Karpas-422 (cell line): ENCODE data around the gene RETN. TPM values are rescaled to one million over a fixed set of nuclear protein-coding genes. Genes with fewer than 3 reads are reported as not detected.

Source experiments
- DNase-seq: peaks from one replicate; pipeline ENCODE4 v3.0.0-alpha.2; 2015
- H2AFZ ChIP-seq: fragments of 200-600 bp; sonication (generic); 2 replicates; pipeline ENCODE4 v1.6.1; 2014; ENCODE audit warnings: antibody characterized with exemption, low read length, mixed read lengths
- H3K27ac ChIP-seq: fragments of 200-600 bp; sonication (generic); 2 replicates; pipeline ENCODE4 v1.5.1; 2014; ENCODE audit warnings: mild to moderate bottlenecking, low read length, moderate library complexity
- H3K27me3 ChIP-seq: fragments of 200-600 bp; sonication (generic); 2 replicates; pipeline ENCODE4 v1.6.1; 2014; ENCODE audit warnings: low read length, mixed read lengths
- H3K36me3 ChIP-seq: fragments of 200-600 bp; sonication (generic); 2 replicates; pipeline ENCODE4 v1.6.1; 2014; ENCODE audit warnings: low read length, mixed read lengths; ENCODE audit not compliant: insufficient read depth
- H3K4me1 ChIP-seq: fragments of 200-600 bp; sonication (generic); 2 replicates; pipeline ENCODE4 v1.6.1; 2014; ENCODE audit warnings: mild to moderate bottlenecking, low read length, mixed read lengths
- H3K4me2 ChIP-seq: fragments of 200-600 bp; sonication (generic); 2 replicates; pipeline ENCODE4 v1.6.1; 2014; ENCODE audit warnings: low read length, low read depth, mild to moderate bottlenecking; ENCODE audit not compliant: poor library complexity, severe bottlenecking
- H3K4me3 ChIP-seq: fragments of 200-600 bp; sonication (generic); 2 replicates; pipeline ENCODE4 v1.5.1; 2014; ENCODE audit warnings: mild to moderate bottlenecking, antibody characterized with exemption, low read length, mixed read lengths
- H3K79me2 ChIP-seq: fragments of 200-600 bp; sonication (generic); 2 replicates; pipeline ENCODE4 v1.6.1; 2014; ENCODE audit warnings: mild to moderate bottlenecking, low read length, mixed read lengths
- H3K9ac ChIP-seq: fragments of 200-600 bp; sonication (generic); 2 replicates; pipeline ENCODE4 v1.6.0; 2014; ENCODE audit warnings: low read length
- H3K9me2 ChIP-seq: fragments of 200-600 bp; sonication (generic), shearing (Covaris generic); replicated peaks from 2 replicates; pipeline ENCODE4 v1.6.0; 2014; ENCODE audit warnings: mild to moderate bottlenecking, low read length, moderate library complexity; ENCODE audit not compliant: insufficient read depth
- H3K9me3 ChIP-seq: fragments of 300-700, 200-600 bp; sonication (generic); 2 replicates; pipeline ENCODE4 v1.6.1; 2014; ENCODE audit warnings: low read length, mixed read lengths
- H4K20me1 ChIP-seq: fragments of 200-600 bp; sonication (generic); 2 replicates; pipeline ENCODE4 v1.6.1; 2014; ENCODE audit warnings: mild to moderate bottlenecking, antibody characterized with exemption, low read length, low read depth; ENCODE audit not compliant: insufficient read depth
- total RNA-seq: library from RNA; depleted of rRNA; stranded (reverse); fragments of >200 nt; shearing (Covaris generic); gene quantifications from 2 replicates; pipeline ENCODE4 v1.2.3, GENCODE V29; 2014; ENCODE audit warnings: low replicate concordance

RETN gene
- total RNA-seq, 1 experiment from 2014 or later, result not detected

DNA sequence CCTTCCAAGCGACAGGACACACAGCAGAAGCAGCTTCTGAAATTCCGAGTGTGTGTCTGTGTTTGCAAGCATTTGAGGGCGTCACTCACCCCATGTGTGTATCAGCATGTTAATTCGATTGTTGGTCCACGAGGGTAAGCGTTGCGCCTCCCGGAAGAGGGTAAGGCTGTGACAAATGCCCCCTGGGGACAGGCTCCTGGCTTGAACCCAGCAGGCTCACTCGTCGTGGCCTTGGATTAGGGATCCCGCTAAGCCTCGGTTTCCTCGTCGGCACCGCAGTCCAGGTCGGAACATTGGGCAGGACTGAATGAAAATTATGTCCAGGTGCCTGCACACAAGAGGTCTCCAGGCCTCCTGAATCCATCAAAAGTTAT is 32.5 kb upstream of the RETN start:
- Histone ChIP-seq H3K9me2 (no peaks in the 10 kb centered on the region), H3K36me3 (no peaks in the 10 kb centered on the region), H3K4me3 (no peak overlapping the region; the same call in 1 of the 2 replicates), H3K4me1 (peaks cover 11% of the 10 kb centered on the region), H3K9me3 (no peaks in the 10 kb centered on the region), H3K9ac (no peak overlapping the region), H3K27me3 (no peaks in the 10 kb centered on the region), H2AFZ (peak overlapping the region; percentile 54; the same call in 1 of the 2 replicates), H4K20me1 (no peaks in the 10 kb centered on the region), H3K4me2 (peak overlapping the region; percentile 36), H3K79me2 (peaks cover 21% of the 10 kb centered on the region), H3K27ac (no peak overlapping the region)
- DNase-seq, result no peak

DNA sequence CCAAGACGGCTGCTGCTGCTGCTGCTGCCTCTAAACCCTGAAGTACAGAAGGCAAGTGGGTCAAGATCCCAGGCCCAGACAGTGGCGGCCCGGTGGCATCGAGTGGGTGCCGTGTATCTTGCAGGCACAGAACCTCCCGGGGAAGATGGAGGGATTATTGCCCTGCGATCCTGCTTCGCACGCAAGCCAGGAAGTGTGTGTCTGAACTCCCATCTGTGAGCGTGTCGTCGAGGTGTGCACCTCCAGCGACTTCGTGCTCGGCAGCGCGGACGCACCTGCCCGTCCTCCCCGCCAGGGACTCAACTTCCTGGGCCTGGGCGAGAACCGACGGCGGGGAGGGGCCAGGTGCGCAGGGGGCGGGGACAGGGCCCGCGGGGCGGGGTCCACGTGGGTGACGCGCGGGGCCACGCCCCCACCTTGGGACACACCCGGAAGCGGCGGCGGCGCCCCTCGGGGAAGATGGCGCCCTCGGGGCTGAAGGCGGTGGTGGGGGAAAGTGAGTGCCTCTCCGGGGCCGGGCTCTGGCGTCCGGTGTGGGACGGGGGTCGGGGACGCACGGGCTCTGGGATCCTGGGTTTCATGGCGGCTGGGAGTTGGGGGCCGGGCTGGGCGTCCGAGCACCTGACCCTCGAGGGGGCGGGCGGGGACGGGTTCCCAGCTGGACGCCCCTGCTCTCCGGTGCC is 32.0 kb upstream of the RETN start, which contains the start of gene STXBP2:
Gene STXBP2, plus strand, starts transcription at position 420 of the 683 bp plus-strand sequence. Its CDS starts 40 bp downstream, at position 460.
- Histone ChIP-seq H4K20me1 (no peaks in the 10 kb centered on the region), H3K4me1 (peaks cover 11% of the 10 kb centered on the region), H3K4me2 (peak within 1 kb of the TSS; percentile 67), H3K9me3 (no peaks in the 10 kb centered on the region), H2AFZ (peak within 1 kb of the TSS; percentile 54; the same call in 1 of the 2 replicates), H3K27ac (peak within 1 kb of the TSS; percentile 5; the same call in 1 of the 2 replicates), H3K27me3 (no peaks in the 10 kb centered on the region), H3K79me2 (peaks cover 20% of the 10 kb centered on the region), H3K36me3 (no peaks in the 10 kb centered on the region), H3K9ac (peak within 1 kb of the TSS; percentile 92), H3K9me2 (no peaks in the 10 kb centered on the region), H3K4me3 (peak within 1 kb of the TSS; percentile 92)
- peak; percentile 94 for DNase-seq

DNA sequence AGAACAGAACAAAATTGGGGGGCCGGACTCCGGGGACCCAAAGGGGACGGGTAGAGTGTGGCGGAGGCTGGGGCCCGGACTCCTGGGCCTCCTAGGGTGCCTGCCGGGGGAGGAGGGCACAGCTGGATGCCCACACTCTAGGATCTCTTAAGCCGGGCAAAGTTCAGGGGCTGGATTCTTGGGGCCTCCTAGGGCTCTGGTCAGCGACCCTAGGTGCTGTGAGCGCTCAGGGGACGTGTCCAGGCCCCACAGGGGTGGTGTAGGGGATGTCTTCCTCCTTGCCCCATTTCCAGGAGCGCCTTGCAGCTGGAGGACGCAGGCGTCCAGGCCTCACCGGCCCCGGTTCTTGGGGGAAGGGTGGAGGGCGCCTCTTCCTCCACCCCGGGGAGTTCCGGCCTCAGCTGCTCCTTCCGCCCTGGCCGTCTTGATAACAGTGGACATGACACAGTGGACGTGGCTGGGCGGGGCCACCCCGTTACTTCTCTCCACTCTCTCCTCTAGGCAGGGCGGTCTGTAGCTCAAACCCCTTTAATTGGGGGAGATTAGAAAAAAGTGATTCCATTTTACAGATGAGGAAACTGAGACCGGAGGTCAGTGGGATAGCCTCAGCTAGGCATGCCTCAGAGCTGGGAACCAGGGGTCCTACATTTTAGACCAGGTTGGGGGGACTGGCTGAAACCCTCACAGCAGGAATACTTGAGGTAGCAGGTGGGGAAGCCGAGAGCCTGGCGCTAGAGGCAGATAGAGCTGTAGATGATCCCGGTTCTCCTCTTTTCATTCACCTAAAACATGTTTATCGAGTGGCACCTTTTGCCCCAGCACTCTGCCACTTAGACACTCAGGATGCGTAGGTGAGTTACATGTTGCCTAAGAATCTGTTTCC is 31.2 kb upstream of the RETN start:
- peak overlapping the region; percentile 92 for H3K9ac ChIP-seq
- no peaks in the 10 kb centered on the region for H3K9me2 ChIP-seq
- peak overlapping the region; percentile 5; the same call in 1 of the 2 replicates for H3K27ac ChIP-seq
- H3K79me2 ChIP-seq, result peaks cover 20% of the 10 kb centered on the region
- H2AFZ ChIP-seq, result peak overlapping the region; percentile 42; the same call in 1 of the 2 replicates
- H3K27me3 ChIP-seq, result no peaks in the 10 kb centered on the region
- peak overlapping the region; percentile 67 for H3K4me2 ChIP-seq
- peak overlapping the region; percentile 92 for H3K4me3 ChIP-seq
- H3K9me3 ChIP-seq, result no peaks in the 10 kb centered on the region
- no peaks in the 10 kb centered on the region for H4K20me1 ChIP-seq
- H3K36me3 ChIP-seq, result no peaks in the 10 kb centered on the region; the same call in 1 of the 2 replicates
- DNase-seq, result peak; percentile 60
- H3K4me1 ChIP-seq, result peaks cover 11% of the 10 kb centered on the region

DNA sequence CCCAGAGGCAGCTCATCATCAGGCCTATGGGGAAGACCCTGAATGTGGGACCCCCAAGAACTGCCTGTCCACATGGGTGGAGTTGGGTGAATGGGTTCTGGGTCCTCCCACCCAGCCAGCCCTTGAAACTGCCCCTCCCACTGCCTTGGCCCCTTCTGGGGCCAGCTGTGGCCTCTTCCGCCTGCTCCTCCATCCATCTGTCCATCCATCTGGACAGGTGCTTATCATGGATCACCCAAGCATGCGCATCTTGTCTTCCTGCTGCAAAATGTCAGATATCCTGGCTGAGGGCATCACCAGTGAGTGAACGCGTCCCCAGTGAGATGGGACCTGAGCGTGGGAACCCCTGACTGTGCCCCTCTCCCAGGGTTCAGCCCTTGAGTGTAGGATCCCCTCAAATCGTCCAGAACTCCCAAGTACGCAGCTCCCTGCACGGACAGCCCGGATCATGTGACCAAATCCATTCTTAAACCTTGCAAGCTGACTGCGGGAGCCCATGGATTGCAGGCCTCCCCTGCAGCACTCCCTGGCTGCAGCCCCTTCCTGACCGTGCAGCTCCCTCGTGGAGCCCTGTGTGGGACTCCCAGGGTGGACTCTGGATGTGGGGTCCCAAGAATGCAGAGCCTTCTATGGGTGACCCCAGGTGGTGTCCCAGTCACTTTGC is 29.9 kb upstream of the RETN start:
- H3K79me2 ChIP-seq, result peaks cover 20% of the 10 kb centered on the region

DNA sequence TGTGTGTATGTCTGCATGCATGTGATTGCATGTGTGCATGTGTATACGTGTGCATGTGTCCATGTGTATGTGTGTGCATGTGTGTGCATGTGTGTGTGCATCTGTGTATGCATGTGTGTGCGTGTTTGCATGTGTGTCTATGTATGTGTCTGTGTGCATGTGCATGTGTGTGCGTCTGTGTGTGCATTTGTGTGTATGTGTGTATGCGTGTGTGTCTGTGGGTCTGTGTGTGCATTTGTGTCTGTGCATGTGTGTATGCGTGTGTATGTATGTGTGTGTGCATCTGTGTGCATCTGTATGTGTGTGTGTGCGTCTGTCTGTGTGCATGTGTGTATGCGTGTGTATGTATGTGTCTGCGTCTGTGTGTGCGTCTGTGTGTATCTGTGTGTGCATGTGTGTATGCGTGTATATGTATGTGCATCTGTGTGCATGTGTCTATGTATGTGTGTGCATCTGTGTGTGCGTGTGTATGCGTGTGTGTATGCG is 28.9 kb upstream of the RETN start:
- no peak for DNase-seq
- no peak overlapping the region for H3K27ac ChIP-seq
- no peak overlapping the region for H3K4me2 ChIP-seq
- no peaks in the 10 kb centered on the region for H3K9me2 ChIP-seq
- no peaks in the 10 kb centered on the region; the same call in 1 of the 2 replicates for H4K20me1 ChIP-seq
- H3K4me3 ChIP-seq, result no peak overlapping the region
- no peaks in the 10 kb centered on the region for H3K9me3 ChIP-seq
- no peak overlapping the region for H3K9ac ChIP-seq
- H3K27me3 ChIP-seq, result no peaks in the 10 kb centered on the region
- H3K36me3 ChIP-seq, result no peaks in the 10 kb centered on the region; the same call in 1 of the 2 replicates
- H2AFZ ChIP-seq, result no peak overlapping the region
- peaks cover 20% of the 10 kb centered on the region for H3K79me2 ChIP-seq
- H3K4me1 ChIP-seq, result peaks cover 11% of the 10 kb centered on the region

More for the DNA sequence above, 29.9 kb upstream of the RETN start:
- Histone ChIP-seq H3K4me2 (no peak overlapping the region), H3K9me3 (no peaks in the 10 kb centered on the region), H3K4me3 (no peak overlapping the region), H3K9ac (no peak overlapping the region), H3K27ac (no peak overlapping the region), H3K27me3 (no peaks in the 10 kb centered on the region), H4K20me1 (no peaks in the 10 kb centered on the region), H2AFZ (no peak overlapping the region), H3K36me3 (no peaks in the 10 kb centered on the region; the same call in 1 of the 2 replicates), H3K9me2 (no peaks in the 10 kb centered on the region), H3K4me1 (peaks cover 11% of the 10 kb centered on the region)
- no peak for DNase-seq

DNA sequence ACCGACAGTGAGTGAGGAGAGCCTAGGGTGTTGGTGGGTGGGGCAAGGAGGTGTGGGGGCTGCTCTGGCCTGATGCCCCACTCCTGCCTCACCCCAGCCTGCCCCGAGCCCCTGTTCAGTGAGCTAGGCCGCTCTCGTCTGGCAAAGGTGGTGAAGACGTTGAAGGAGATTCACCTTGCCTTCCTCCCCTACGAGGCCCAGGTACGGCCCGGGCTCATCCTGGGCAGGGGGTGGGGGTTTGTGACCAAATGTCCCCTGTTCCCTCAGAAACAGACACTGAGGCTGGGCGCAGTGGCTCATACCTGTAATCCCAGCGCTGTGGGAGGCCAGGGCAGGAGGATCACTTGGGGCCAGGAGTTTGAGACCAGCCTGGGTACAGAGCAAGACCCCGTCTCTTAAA is 28.0 kb upstream of the RETN start:
- no peaks in the 10 kb centered on the region for H3K9me2 ChIP-seq
- no peak overlapping the region for H3K27ac ChIP-seq
- H3K79me2 ChIP-seq, result peaks cover 20% of the 10 kb centered on the region
- no peaks in the 10 kb centered on the region for H3K27me3 ChIP-seq
- no peaks in the 10 kb centered on the region for H3K9me3 ChIP-seq
- peaks cover 11% of the 10 kb centered on the region for H3K4me1 ChIP-seq
- H3K9ac ChIP-seq, result no peak overlapping the region
- no peak for DNase-seq
- no peak overlapping the region for H3K4me2 ChIP-seq
- H2AFZ ChIP-seq, result no peak overlapping the region
- H4K20me1 ChIP-seq, result no peaks in the 10 kb centered on the region; the same call in 1 of the 2 replicates
- H3K4me3 ChIP-seq, result no peak overlapping the region
- no peaks in the 10 kb centered on the region; the same call in 1 of the 2 replicates for H3K36me3 ChIP-seq

DNA sequence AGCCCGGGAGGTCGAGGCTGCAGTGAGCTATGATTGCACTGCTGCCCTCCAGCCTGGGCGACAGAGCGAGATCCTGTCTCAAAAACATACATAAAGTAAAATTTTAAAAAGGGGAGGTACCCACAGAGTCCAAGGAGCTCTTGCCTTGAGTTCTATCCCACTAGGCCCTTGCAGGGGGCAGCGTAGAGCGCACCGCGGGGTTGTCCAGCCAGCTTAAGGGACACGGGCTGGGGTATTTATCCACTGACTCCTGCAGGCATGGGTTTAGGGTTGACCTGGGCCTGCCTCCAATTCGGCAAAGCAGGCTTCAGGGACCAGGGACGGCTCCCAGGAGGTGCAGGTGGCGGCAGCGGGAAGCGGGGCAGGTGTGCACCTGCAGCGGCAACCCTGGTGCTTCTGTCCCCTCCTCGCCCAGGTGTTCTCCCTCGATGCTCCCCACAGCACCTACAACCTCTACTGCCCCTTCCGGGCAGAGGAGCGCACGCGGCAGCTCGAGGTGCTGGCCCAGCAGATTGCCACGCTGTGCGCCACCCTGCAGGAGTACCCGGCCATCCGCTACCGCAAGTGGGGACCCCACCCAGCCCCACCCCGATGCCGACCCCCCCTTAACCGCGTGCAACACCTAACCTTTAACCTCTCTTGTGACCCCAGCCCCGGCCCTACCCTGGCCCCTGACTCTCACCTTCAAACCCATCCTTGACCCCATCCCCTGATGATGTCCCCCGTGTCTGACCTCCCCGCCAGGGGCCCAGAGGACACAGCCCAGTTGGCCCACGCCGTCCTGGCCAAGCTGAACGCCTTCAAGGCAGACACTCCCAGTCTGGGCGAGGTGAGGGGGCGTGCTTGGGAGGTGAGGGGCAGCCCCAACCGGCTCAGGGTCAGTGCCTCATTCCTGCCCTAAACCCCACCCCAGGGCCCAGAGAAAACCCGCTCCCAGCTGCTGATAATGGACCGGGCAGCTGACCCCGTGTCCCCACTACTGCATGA is 27.3 kb upstream of the RETN start:
- Histone ChIP-seq H3K4me3 (no peak overlapping the region), H3K9me2 (no peaks in the 10 kb centered on the region), H3K9ac (no peak overlapping the region), H3K4me2 (no peak overlapping the region), H3K9me3 (no peaks in the 10 kb centered on the region), H3K27me3 (no peaks in the 10 kb centered on the region), H3K79me2 (peaks cover 20% of the 10 kb centered on the region), H3K36me3 (no peaks in the 10 kb centered on the region; the same call in 1 of the 2 replicates), H2AFZ (no peak overlapping the region), H3K4me1 (peaks cover 10% of the 10 kb centered on the region), H4K20me1 (no peaks in the 10 kb centered on the region; the same call in 1 of the 2 replicates), H3K27ac (no peak overlapping the region)
- DNase-seq, result no peak
